DMS 273 treated with DMSO at 0.1 percent for 48 hours (cell line): ENCODE measurements around the gene CLCNKB.
"Not testable (repeated sequence)": the region's sequence is repeated elsewhere in the genome, so short reads cannot be mapped to it uniquely, and the experiment has no call there.

Source experiments
- DNase-seq: peaks from one replicate; lab custom pipeline; 2025; lab: John Stamatoyannopoulos, UW

Gene CLCNKB

GRCh38 chr1:16033103-16033632 is 10.4 kb upstream of the CLCNKB start:
- DNase-seq: not testable (repeated sequence)

DNA sequence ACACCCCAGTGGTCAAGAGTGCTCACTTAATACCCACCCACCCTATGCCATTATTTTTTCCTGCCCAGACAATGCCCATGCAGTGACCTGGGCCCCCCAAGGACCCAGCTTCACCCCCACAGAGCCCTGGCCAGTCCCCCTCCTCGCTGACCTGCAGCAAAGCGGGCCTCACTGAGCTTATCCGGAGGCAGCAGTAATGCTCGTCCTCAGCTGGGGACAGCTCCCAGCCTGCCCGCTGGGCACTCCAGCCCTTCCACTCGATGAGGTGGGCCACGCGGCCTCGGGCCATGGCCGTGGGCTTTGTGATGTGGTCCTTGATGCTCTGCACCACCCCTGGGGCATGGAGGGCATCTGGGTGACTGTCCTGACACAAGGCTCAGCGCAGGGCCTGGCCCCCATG is 7.1 kb upstream of the CLCNKB start:
- not testable (repeated sequence) for DNase-seq

DNA sequence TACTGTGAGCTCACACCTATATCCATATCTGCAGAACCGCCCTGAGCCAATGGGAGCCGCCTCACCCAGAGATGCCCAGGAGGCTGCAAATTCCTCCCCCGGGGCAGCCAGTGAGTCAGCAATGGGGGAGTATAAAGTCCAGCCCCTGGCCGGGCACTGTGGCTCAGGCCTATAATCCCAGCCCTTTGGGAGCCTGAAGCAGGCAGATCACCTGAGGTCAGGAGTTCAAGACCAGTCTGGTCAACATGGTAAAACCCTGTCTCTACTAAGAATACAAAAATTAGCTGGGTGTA is 5.0 kb upstream of the CLCNKB start:
- no peak for DNase-seq

- not testable (repeated sequence) for DNase-seq
Measured at GRCh38 chr1:16039871-16040270, 3.7 kb upstream of the CLCNKB start.

DNA sequence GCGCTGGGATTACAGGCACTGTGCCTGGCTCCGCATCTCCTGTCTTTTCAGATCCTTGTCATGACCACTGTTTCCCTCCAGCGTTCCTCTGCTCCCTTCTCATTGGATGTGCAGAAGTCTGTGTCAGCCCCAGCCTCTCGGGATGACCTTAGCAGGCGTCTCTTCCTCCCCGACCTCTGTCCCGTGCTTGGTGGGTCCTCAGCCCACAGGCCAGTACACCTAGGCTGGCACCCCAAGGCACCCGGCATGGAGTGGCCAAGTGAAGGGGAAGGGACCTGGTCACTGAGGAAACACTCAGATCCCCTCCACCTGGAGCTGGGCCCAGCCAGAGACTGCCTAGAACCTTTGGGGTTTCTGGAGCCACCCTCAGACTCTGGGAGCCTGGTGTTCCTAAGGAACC is 2.4 kb upstream of the CLCNKB start:
- DNase-seq: no peak

DNA sequence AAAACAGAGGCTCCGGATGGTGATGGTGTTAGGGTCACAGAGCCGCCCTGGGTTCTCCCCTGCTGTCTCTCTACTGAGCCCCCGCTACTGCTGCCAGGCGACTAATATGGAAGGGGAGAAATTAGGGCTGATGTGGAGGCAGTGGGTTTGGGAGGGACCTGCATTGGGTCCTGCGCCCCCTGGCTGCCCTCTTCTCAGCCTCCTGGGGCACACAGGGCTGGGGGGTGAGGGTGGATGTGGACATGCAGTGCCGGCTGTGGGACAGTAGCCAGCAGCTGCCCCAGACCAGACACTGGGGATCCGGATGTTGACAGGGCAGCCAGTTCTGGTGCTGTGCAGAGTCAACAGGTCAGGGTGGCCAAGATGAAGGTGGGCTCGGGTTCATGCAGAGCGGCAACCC is 1.5 kb upstream of the CLCNKB start:
- no peak for DNase-seq

DNA sequence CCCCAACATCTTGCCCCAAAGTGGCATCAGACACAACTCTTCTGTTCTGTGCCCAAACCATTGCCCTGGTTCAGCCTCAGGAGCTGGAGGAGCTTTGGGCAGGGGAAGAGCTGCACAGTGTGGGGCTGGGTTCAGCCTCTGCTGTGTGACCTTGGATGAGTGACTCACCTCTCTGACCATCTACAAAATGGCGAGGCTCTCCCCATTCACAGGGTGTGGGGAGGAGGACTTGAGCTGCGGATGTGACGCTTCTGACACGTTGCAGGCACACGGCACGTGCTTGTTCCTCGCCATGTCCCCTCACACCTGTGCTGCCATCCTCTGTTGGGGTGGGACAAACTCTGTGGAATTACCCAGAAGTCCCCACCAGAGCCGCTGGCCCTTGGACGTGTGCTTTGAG is 928 bp upstream of the CLCNKB start:
- DNase-seq: not testable (repeated sequence)

- no peak for DNase-seq
Measured at GRCh38 chr1:16043950-16044349, 368 bp downstream of the CLCNKB start.

DNA sequence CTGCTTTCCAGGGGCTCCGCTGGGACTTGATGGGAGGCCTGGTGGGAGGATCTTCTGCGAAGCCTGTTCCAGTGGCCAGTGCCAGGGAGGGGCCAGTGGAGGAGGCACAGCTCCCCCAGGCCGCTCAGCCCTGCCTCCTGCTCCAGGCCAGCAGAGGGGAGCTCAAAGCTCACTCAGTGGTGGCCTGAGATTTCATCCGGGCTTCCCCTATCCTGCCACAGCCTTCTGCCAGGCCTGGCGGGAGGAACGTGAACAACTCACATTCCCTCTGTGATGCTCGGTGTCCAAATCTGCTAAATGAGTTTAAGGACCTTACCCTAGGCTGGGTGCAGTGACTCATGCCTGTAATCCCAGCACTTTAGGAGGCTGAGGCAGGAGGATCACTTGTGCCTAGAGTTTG is 3.3 kb downstream of the CLCNKB start:
- no peak for DNase-seq

GRCh38 chr1:16047791-16048475 is 4.4 kb downstream of the CLCNKB start:
- DNase-seq: no peak

DNA sequence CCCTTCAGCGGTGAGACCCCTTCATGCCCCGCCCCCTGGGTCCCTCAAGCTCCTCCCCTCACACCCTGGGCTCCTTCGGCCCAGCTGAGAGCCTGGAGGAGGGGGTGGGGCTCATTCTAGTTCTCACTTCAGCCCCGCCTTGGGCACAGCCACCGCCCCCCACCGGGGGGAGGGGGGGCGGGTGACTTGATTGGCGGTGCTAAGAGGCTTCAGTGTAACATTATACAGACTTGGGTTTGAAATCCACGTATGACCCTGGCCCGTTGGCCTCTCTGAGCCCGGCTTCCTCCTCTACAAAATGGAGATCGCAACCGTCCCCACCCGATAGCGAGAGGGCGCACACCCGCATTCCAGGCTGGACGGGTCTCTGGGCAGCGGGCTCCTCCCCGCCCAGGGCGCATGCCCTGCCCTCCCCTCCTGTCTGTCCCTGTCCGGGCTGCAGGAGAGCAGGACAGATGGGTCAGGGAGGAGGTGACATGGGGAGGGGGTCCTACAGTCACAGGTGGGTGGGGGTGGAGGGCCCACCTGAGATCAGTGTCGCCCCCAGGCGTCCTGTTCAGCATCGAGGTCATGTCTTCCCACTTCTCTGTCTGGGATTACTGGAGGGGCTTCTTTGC is 5.1 kb downstream of the CLCNKB start:
- no peak for DNase-seq

DNA sequence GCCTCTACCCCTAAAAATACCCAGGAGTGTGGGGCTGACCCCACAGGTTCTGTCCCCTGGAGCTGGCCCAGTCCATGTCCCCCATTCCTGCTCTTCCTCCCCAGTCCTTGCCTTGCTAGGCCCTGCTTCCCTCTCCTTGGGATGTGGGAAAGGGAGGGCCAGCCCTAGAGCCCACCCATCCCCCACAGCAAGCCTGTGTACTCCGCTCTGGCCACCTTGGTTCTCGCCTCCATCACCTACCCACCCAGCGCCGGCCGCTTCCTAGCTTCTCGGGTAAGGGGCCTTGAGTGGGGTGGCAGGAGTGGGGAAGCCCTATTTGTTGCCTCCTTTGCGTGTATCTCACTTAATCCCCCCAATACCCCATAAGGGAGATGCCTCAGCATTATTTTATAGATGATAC is 6.7 kb downstream of the CLCNKB start:
- DNase-seq: no peak

GRCh38 chr1:16051039-16051438 is 7.5 kb downstream of the CLCNKB start:
- DNase-seq: no peak

GRCh38 chr1:16051949-16052348 is 8.4 kb downstream of the CLCNKB start:
- DNase-seq: not testable (repeated sequence)

DNA sequence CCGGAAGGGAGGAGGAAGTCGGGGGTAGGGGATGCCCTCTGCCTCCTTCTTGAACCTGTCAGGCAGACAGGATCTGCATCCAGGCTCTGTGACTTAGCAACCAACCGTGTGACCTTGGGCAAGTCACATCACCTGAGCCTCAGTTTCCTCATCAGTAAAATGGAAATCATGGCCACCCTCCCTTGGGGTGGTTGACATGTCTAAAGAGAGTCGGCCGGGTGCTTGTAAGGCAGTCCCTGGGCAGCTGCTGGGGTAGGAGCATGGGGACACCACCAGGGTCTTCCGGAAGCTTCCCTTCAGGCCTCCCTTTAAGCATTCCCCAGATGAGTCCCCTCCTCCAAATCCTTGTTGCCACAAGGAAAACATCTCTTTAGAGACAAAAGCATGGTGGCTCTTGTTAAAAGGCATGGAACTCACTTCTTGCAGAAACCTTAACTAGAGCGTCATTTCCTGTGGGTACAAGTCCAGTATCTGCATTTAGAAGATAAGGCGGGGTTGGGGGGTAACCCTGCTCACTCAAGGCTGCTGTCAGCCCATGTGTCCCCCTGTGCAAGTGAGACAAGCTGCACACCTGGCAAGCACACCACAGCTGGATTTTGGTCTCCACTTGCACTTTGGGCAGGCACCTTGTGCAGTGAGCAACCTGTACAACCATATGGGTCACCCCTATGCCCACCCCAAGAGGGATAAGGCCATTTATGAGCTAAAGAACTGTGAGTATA is 10.4 kb downstream of the CLCNKB start:
- no peak for DNase-seq

DNA sequence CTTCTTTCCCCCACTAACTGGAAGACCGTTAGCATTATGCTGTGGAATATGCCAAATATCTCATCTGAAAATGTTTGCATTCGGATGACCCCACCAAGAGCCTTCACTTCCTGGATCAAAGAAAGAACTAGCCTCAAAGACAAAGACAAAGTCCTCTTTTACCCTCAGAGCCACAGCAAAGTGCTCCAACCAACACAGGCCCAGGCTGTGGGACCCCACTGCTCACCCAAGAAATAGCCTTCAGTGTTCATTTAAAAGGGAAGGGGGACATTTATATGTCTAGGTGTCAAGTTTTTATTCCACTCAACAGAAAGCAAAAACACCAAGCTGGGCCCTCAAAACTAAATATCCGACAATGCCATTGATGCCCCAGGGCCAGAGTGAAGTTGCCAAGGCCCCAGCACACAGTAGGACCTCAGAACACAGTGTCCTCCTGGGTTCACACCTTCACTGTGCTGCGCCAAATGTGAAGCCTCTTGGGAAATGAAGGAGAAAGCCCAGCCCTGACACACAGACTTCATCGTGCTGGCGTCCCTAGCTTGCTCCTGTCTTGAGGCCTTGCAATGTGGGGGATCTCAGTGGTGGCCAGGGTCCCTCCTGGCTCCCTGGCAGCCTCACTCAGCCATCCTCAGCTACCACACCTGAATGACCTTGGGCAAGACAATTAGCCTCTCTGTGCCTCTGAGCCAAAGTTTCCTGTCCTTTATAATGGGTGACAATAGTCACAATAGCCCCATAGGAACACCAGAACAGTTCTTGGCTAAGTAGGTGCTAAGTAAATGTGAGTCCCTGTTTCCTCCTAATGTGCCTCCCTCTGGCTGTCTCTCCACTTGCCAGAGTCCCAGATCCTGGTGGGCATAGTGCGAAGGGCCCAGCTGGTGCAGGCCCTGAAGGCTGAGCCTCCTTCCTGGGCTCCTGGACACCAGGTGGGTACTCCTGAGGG is 11.3 kb downstream of the CLCNKB start:
- DNase-seq: no peak

- peak; percentile 35 for DNase-seq
Measured at GRCh38 chr1:16055613-16056520, 12.3 kb downstream of the CLCNKB start.

- DNase-seq: not testable (repeated sequence)
Measured at GRCh38 chr1:16056521-16056912, 12.9 kb downstream of the CLCNKB start.

GRCh38 chr1:16057314-16057915 is 13.8 kb downstream of the CLCNKB start:
- not testable (repeated sequence) for DNase-seq

DNA sequence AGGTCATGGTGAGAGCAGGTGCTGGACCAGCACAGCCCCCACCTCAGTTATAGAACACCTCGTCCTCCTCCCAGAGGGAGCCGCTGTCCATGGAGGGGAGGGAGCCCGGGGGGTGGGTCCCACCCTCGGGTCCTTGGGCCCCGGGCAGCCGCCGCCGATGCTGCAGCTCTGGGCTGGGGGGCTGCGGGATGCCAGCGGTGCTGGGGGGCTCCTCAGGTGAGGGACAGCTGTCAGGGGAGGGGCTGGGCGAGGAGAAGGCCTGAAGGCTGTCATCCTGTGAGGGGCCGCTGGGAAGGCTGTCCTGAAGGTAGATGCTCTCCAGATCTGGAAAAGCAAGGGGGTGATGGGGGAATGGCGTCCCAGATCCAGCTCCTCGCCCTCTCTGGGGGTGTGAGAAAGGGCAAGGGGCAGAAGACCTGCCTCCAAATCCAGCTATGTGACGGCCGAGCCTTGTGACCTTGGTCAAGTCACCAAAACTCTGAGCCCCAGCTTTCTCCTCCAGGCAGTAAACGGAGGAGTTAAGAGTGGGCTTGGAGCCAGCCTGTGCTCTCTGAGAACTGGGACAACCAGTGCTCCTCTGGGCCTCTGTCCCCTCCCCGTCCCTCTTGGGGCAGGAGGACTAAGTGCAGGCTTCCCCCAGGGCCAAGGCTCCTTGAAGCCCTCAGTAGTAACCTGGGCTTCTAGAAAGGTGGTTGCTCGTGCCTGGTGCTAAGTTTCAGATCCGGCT is 15.0 kb downstream of the CLCNKB start:
- DNase-seq: not testable (repeated sequence)
